ENCODE data around the gene PLA2G4F. TPM values are rescaled to one million over a fixed set of nuclear protein-coding genes. Genes with fewer than 3 reads are reported as not detected.

Gene PLA2G4F
- total RNA-seq, 1 experiment from 2014 or later: not detected

- H4K91ac ChIP-seq (ENCODE audit: insufficient read length, low read depth, low read length): no peak overlapping the region
- no peak overlapping the region for H3K14ac ChIP-seq (ENCODE audit: insufficient read depth, low read length)
- no peak overlapping the region for H3T11ph ChIP-seq (ENCODE audit: low read length)
- no peaks in the 10 kb centered on the region for H3K79me2 ChIP-seq (ENCODE audit: insufficient read depth, low read length)
- H3K23ac ChIP-seq (ENCODE audit: insufficient read length, low read depth, low read length): no peak overlapping the region
- Mint-ChIP-seq H3K27me3 (ENCODE audit: low read depth) (no peaks in the 10 kb centered on the region; the same call in 1 of the 2 replicates), H3K36me3 (ENCODE audit: insufficient read depth in 1 of 3, low read depth in 3 of 3) (peaks cover 1 to 14% (median 6%) of the 10 kb centered on the region in 3 experiments; a peak in 6 of 7 replicates), H3K4me1 (peaks cover 3 to 9% of the 10 kb centered on the region in 2 experiments; a peak in 3 of 4 replicates), H3K4me3 (no peak overlapping the region), H3K9me3 (no peaks in the 10 kb centered on the region), H3K27ac (no peak overlapping the region)
- H3K23me2 ChIP-seq (ENCODE audit: insufficient read length, low read depth, low read length, poor library complexity, severe bottlenecking): no peaks in the 10 kb centered on the region
- no peak overlapping the region for H2BK5ac ChIP-seq (ENCODE audit: insufficient read length, low read length)
- no peak for TF ChIP-seq CTCF (conservative IDR thresholded peaks at IDR 0.05)
- no peak overlapping the region for H3K4ac ChIP-seq (ENCODE audit: low read depth, low read length)
- H2AK5ac ChIP-seq (ENCODE audit: insufficient read length, low read length): no peak overlapping the region
- 100% methylated on average over 4 of the region's 14 CpGs for WGBS (ENCODE audit: extremely low coverage, insufficient read length, low lambda C conversion rate)
- no peak overlapping the region for H2AFZ ChIP-seq (ENCODE audit: low read length)
- H3K27ac ChIP-seq (ENCODE audit: insufficient read length, low read depth, low read length): no peak overlapping the region
- no peak overlapping the region for H3K56ac ChIP-seq (ENCODE audit: insufficient read length, low read depth, low read length)
- H3K27me3 ChIP-seq (ENCODE audit: insufficient read depth, low read length): no peaks in the 10 kb centered on the region
- H4K8ac ChIP-seq (replicated peaks; ENCODE audit: insufficient read length, low read depth, low read length): no peak overlapping the region
- no peak for DNase-seq
- H3K9ac ChIP-seq (ENCODE audit: extremely low read depth, insufficient read length, low read length): no peak overlapping the region
- H4K20me1 ChIP-seq (ENCODE audit: control insufficient read depth, insufficient read depth, insufficient read length): no peaks in the 10 kb centered on the region
- H2BK12ac ChIP-seq (ENCODE audit: insufficient read length, low read depth, low read length): no peak overlapping the region
- no peak overlapping the region for H3K18ac ChIP-seq (ENCODE audit: insufficient read length, low read depth, low read length)
- no peak overlapping the region for H2BK15ac ChIP-seq (ENCODE audit: low read depth, low read length)
- no peak overlapping the region for H4K5ac ChIP-seq (ENCODE audit: insufficient read length, low read depth, low read length)
- H3K4me2 ChIP-seq (ENCODE audit: insufficient read depth, insufficient read length, low read length): no peak overlapping the region
- no peaks in the 10 kb centered on the region for H3K79me1 ChIP-seq (ENCODE audit: insufficient read depth, low read depth, low read length, poor library complexity, severe bottlenecking)
- no peaks in the 10 kb centered on the region for H3K4me1 ChIP-seq (ENCODE audit: insufficient read depth, low read length)
- H3K9me3 ChIP-seq (ENCODE audit: control insufficient read depth, low read depth, low read length): no peaks in the 10 kb centered on the region
- H2BK120ac ChIP-seq (ENCODE audit: low read depth, low read length, poor library complexity, severe bottlenecking): no peak overlapping the region
- H2BK20ac ChIP-seq (ENCODE audit: low read depth, low read length, poor library complexity, severe bottlenecking): no peak overlapping the region
Observed at GRCh38 chr15:42154956-42155355, 1.5 kb downstream of the PLA2G4F start.
